Inflammatory macrophage treated with lipopolysaccharide for 1 hour (primary cell): ENCODE data around the gene OR10A4.
"Not testable (repeated sequence)": the region's sequence is repeated elsewhere in the genome, so short reads cannot be mapped to it uniquely, and the experiment has no call there.

Experiments used
- DNase-seq, 2 donors: peaks; one replicate each; pipeline ENCODE4 v3.0.0-alpha.2; 2020 to 2022

The OR10A4 gene

GRCh38 chr11:6900327-6900999 is 24.0 kb downstream of the OR10A4 start:
- DNase-seq = no peak

GRCh38 chr11:6904804-6905203 is 28.4 kb downstream of the OR10A4 start:
- DNase-seq = not testable (repeated sequence)

GRCh38 chr11:6911378-6911777 is 35.0 kb downstream of the OR10A4 start:
- DNase-seq = no peak

GRCh38 chr11:6911948-6912347 is 35.5 kb downstream of the OR10A4 start:
- no peak for DNase-seq

GRCh38 chr11:6919698-6920097 is 43.3 kb downstream of the OR10A4 start:
- DNase-seq = no peak

GRCh38 chr11:6920702-6921101 is 44.3 kb downstream of the OR10A4 start, which contains the start of gene OR2D3:
Gene OR2D3 (plus strand): TSS chr11:6921002. CDS start chr11:6921002, 0 bp downstream.
- DNase-seq = no peak

GRCh38 chr11:6925007-6925577 is 48.7 kb downstream of the OR10A4 start:
- DNase-seq = no peak

- DNase-seq = no peak
Observed at GRCh38 chr11:6925636-6926207, 49.3 kb downstream of the OR10A4 start.

GRCh38 chr11:6926208-6927029 is 50.0 kb downstream of the OR10A4 start, which contains the start of gene ZNF215:
Gene ZNF215 (plus strand): TSS chr11:6926426. CDS start chr11:6932273, 5,847 bp downstream.
- DNase-seq = peak; percentile 46 to 54

GRCh38 chr11:6927030-6927617 is 50.7 kb downstream of the OR10A4 start:
- no peak for DNase-seq
